Measurements from ENCODE around the gene PPIL6.

DNA sequence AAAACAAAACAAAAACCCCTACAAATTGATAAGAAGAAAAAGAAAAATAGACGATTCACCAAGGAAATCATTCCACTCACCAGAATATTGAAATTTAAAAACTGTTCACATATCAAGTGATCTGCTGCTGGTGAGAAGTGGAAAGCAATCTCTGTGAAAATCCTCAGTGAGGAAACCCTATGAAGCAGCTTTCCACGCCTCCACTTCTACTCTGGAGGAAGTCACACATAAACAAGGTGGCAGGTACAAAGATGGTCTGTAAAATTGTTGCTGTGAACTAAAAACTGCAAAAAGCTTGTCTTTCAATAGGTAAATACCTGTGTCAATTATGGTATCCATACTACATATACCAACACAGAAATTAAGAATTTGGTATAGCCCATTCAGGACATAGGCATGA lies 76.7 kb downstream of the PPIL6 start:
- TF ChIP-seq GABPB1 (CRISPR knock-in tag; IDR thresholded peaks at IDR 0.05) (no peak), KAT7 (CRISPR knock-in tag; IDR thresholded peaks at IDR 0.05; ENCODE audit: borderline replicate concordance) (no peak)
- TF ChIP-seq, protein P1, sequence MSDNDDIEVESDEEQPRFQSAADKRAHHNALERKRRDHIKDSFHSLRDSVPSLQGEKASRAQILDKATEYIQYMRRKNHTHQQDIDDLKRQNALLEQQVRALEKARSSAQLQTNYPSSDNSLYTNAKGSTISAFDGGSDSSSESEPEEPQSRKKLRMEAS (CRISPR knock-in tag; IDR thresholded peaks at IDR 0.05): no peak
- TF ChIP-seq, protein P2, sequence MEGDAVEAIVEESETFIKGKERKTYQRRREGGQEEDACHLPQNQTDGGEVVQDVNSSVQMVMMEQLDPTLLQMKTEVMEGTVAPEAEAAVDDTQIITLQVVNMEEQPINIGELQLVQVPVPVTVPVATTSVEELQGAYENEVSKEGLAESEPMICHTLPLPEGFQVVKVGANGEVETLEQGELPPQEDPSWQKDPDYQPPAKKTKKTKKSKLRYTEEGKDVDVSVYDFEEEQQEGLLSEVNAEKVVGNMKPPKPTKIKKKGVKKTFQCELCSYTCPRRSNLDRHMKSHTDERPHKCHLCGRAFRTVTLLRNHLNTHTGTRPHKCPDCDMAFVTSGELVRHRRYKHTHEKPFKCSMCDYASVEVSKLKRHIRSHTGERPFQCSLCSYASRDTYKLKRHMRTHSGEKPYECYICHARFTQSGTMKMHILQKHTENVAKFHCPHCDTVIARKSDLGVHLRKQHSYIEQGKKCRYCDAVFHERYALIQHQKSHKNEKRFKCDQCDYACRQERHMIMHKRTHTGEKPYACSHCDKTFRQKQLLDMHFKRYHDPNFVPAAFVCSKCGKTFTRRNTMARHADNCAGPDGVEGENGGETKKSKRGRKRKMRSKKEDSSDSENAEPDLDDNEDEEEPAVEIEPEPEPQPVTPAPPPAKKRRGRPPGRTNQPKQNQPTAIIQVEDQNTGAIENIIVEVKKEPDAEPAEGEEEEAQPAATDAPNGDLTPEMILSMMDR (IDR thresholded peaks at IDR 0.05): no peak
- TF ChIP-seq, protein P3, sequence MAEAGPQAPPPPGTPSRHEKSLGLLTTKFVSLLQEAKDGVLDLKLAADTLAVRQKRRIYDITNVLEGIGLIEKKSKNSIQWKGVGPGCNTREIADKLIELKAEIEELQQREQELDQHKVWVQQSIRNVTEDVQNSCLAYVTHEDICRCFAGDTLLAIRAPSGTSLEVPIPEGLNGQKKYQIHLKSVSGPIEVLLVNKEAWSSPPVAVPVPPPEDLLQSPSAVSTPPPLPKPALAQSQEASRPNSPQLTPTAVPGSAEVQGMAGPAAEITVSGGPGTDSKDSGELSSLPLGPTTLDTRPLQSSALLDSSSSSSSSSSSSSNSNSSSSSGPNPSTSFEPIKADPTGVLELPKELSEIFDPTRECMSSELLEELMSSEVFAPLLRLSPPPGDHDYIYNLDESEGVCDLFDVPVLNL (CRISPR knock-in tag; IDR thresholded peaks at IDR 0.05; ENCODE audit: borderline replicate concordance, low read depth): no peak
